Measurements from ENCODE around the gene TARS3.
A peak's percentile ranks its signal among the peaks of the same experiment; 100 is the strongest.

Gene TARS3

DNA sequence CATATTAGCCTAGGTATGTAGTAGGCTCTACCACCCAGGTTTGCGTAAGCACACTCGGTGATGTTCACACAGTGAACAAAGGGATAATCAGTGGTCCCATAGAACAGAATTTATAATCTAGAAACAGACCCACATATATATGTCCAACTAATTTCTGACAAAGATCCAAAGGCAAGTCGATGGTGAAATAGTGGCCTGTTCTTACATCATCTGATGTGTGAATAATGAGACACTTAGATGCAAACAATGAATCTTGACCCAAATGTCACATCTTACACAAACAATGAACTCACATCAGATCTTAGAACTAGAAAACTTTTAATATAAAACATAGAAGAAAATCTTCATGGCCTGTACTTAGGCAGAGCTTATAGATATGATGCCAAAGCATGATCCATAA lies 54.5 kb downstream of the TARS3 start:
- TF ChIP-seq, protein P1, sequence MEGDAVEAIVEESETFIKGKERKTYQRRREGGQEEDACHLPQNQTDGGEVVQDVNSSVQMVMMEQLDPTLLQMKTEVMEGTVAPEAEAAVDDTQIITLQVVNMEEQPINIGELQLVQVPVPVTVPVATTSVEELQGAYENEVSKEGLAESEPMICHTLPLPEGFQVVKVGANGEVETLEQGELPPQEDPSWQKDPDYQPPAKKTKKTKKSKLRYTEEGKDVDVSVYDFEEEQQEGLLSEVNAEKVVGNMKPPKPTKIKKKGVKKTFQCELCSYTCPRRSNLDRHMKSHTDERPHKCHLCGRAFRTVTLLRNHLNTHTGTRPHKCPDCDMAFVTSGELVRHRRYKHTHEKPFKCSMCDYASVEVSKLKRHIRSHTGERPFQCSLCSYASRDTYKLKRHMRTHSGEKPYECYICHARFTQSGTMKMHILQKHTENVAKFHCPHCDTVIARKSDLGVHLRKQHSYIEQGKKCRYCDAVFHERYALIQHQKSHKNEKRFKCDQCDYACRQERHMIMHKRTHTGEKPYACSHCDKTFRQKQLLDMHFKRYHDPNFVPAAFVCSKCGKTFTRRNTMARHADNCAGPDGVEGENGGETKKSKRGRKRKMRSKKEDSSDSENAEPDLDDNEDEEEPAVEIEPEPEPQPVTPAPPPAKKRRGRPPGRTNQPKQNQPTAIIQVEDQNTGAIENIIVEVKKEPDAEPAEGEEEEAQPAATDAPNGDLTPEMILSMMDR (IDR thresholded peaks at IDR 0.05; ENCODE audit: insufficient read depth, low read length, poor library complexity, severe bottlenecking), result no peak
- Histone ChIP-seq H3K4me3 (replicated peaks; ENCODE audit: low read depth, low read length) (no peak overlapping the region), H3K27me3 (replicated peaks; ENCODE audit: control insufficient read depth, insufficient read depth, low read length) (no peaks in the 10 kb centered on the region), H3K36me3 (ENCODE audit: control insufficient read depth, insufficient read depth, low read length) (no peaks in the 10 kb centered on the region)
- DNase-seq (ENCODE audit: extremely low read depth, insufficient read length), result no peak

DNA sequence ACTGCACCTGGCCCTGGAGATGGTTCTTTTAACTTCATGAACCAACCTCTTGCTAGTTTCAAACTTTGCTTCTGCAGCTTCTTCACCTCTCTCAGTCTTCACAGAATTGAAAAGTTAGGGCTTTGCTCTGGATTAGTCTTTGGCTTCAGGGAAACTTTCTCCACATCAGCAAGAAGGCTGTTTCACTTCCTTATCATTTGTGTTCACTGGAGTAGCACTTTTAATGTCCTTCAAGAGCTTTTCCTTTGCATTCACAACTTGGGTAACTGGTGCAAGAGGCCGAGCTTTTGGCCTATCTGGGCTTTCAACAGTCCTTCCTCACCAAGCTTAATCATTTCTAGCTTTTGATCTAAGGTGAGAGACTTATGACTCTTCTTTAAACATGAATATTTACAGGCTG lies 56.4 kb downstream of the TARS3 start:
- TF ChIP-seq, protein P1 (IDR thresholded peaks at IDR 0.05; ENCODE audit: insufficient read depth, low read length, poor library complexity, severe bottlenecking), result no peak
- no peak for DNase-seq (ENCODE audit: extremely low read depth, insufficient read length)
- Histone ChIP-seq H3K36me3 (ENCODE audit: control insufficient read depth, insufficient read depth, low read length) (no peaks in the 10 kb centered on the region), H3K4me3 (replicated peaks; ENCODE audit: low read depth, low read length) (no peak overlapping the region), H3K27me3 (replicated peaks; ENCODE audit: control insufficient read depth, insufficient read depth, low read length) (no peaks in the 10 kb centered on the region)

GRCh38 chr15:101664303-101664913 lies 59.9 kb downstream of the TARS3 start:
- no peak for DNase-seq (ENCODE audit: extremely low read depth, insufficient read length)
- Histone ChIP-seq H3K36me3 (ENCODE audit: control insufficient read depth, insufficient read depth, low read length) (no peaks in the 10 kb centered on the region), H3K27me3 (replicated peaks; ENCODE audit: control insufficient read depth, insufficient read depth, low read length) (no peaks in the 10 kb centered on the region), H3K4me3 (replicated peaks; ENCODE audit: low read depth, low read length) (no peak overlapping the region)
- TF ChIP-seq, protein P1 (IDR thresholded peaks at IDR 0.05; ENCODE audit: insufficient read depth, low read length, poor library complexity, severe bottlenecking), result peak; percentile 16

DNA sequence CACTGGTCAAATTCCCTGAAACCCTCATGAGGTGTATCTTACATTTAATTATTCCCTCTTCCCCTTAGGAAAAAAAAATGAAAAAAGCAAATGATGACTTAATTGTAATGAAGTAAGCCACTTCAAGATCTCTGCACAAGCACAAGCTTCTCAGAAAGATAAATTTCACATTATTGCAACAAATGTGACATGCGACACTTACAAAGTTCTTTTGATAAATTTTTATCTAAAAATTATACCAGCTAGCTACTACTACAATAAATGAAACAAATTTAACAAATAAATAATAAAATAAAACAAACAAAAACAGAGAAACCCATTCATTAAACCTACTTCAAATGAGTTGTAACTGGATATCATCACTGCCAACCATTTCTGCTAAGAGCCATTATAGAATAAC lies 62.1 kb downstream of the TARS3 start:
- TF ChIP-seq, protein P1 (IDR thresholded peaks at IDR 0.05; ENCODE audit: insufficient read depth, low read length, poor library complexity, severe bottlenecking), result no peak
- H3K36me3 ChIP-seq (ENCODE audit: control insufficient read depth, insufficient read depth, low read length), result no peaks in the 10 kb centered on the region

DNA sequence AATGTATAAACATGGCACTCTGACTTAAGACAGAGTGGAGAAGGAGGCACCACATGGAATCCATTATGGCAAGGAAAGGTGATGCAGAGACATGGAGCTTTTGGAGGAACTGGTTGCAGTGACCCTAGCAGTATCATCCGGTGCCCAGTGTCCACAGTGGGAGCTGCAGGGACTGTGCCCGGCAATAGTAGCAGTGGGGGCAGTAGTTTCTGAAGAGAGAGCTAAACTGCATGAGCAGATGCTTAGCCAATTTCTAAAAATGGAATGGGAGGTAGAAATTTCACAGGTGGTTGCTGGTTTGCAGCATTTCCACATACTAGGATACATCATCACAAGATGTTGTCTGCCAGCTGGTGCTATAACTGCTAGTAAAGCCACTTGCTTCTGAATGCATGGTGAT lies 64.3 kb downstream of the TARS3 start:
- Histone ChIP-seq H3K36me3 (ENCODE audit: control insufficient read depth, insufficient read depth, low read length) (no peaks in the 10 kb centered on the region), H3K27me3 (replicated peaks; ENCODE audit: control insufficient read depth, insufficient read depth, low read length) (no peaks in the 10 kb centered on the region), H3K4me3 (replicated peaks; ENCODE audit: low read depth, low read length) (no peak overlapping the region)
- TF ChIP-seq, protein P1 (IDR thresholded peaks at IDR 0.05; ENCODE audit: insufficient read depth, low read length, poor library complexity, severe bottlenecking), result no peak
- DNase-seq (ENCODE audit: extremely low read depth, insufficient read length), result no peak

More for the DNA sequence above, 62.1 kb downstream of the TARS3 start:
- no peaks in the 10 kb centered on the region for H3K27me3 ChIP-seq (replicated peaks; ENCODE audit: control insufficient read depth, insufficient read depth, low read length)
- no peak overlapping the region for H3K4me3 ChIP-seq (replicated peaks; ENCODE audit: low read depth, low read length)
- no peak for DNase-seq (ENCODE audit: extremely low read depth, insufficient read length)
